SK-N-SH (cell line): ENCODE data around the gene CATSPERE. TPM values are rescaled to one million over a fixed set of nuclear protein-coding genes. Genes with fewer than 3 reads are reported as not detected.

Source experiments
- CTCF ChIA-PET: fragments of 300-600, 350-600 bp; formaldehyde crosslinking; extraction: SDS; loops from one replicate; lab custom pipeline; 2021; lab: Yijun Ruan, JAX
- POLR2A ChIA-PET: fragments of 350-600 bp; sonication (Branson Sonifier 250); formaldehyde crosslinking; extraction: SDS; loops from one replicate; lab custom pipeline; 2020; ENCODE audit warnings: antibody characterized with exemption, inconsistent platforms; lab: Yijun Ruan, JAX
- DNase-seq: peaks from one replicate; pipeline ENCODE4 v3.0.0; 2012
- H2AFZ ChIP-seq: fragments of 200-600 bp; sonication (generic); 2 replicates; pipeline ENCODE4 v1.8.1; 2016; ENCODE audit warnings: antibody characterized with exemption, mild to moderate bottlenecking, low read depth
- H3F3A ChIP-seq: fragments of 200-600 bp; sonication (generic); replicated peaks from 2 replicates; pipeline ENCODE3; 2016; ENCODE audit warnings: antibody characterized with exemption, mild to moderate bottlenecking; ENCODE audit not compliant: insufficient read depth
- H3K27ac ChIP-seq, 2 experiments: fragments of 200-500 bp in 1 of 2; fragments of 200-600 bp in 1 of 2; sonication (Bioruptor generic) in 1 of 2; sonication (generic), shearing (Covaris generic) in 1 of 2; 2 replicates each; pipeline versions ENCODE4 v1.5.1 to v1.6.1; 2014 to 2016; ENCODE audit warnings: low read depth in 2 of 2, inconsistent platforms in 1 of 2, low read length in 1 of 2, mild to moderate bottlenecking in 1 of 2, mixed read lengths in 1 of 2
- H3K27me3 ChIP-seq: fragments of 200-600 bp; sonication (generic), shearing (Covaris generic); 2 replicates; pipeline ENCODE4 v1.6.1; 2016; ENCODE audit warnings: mixed run types; ENCODE audit not compliant: insufficient read depth
- H3K36me3 ChIP-seq, 2 experiments: fragments of 200-500 bp in 1 of 2; fragments of 200-600 bp in 1 of 2; sonication (Bioruptor generic) in 1 of 2; sonication (generic) in 1 of 2; replicated peaks in 1 of 2; 2 replicates each; pipeline versions ENCODE3 to v1.5.1; 2014 to 2016; ENCODE audit warnings: low read length in 1 of 2, mild to moderate bottlenecking in 1 of 2; ENCODE audit not compliant: insufficient read depth in 2 of 2, control insufficient read depth in 1 of 2
- H3K4me1 ChIP-seq, 2 experiments: fragments of 200-500 bp in 1 of 2; fragments of 200-600 bp in 1 of 2; sonication (Bioruptor generic) in 1 of 2; sonication (generic), shearing (Covaris generic) in 1 of 2; 2 replicates each; pipeline versions ENCODE4 v1.5.1 to v1.6.1; 2014 to 2016; ENCODE audit warnings: low read depth in 1 of 2, low read length in 1 of 2, mixed run types in 1 of 2; ENCODE audit not compliant: insufficient read depth in 2 of 2, control insufficient read depth in 1 of 2
- H3K4me2 ChIP-seq: fragments of 200-600 bp; sonication (generic), shearing (Covaris generic); 2 replicates; pipeline ENCODE4 v1.6.1; 2017; ENCODE audit warnings: mixed run types
- H3K4me3 ChIP-seq, 2 experiments: fragments of 200-500 bp in 1 of 2; fragments of 200-600 bp in 1 of 2; sonication (Bioruptor generic) in 1 of 2; sonication (generic), shearing (Covaris generic) in 1 of 2; 2 replicates each; pipeline versions ENCODE4 v1.5.1 to v1.8.1; 2014 to 2016; ENCODE audit warnings: low read depth in 2 of 2, inconsistent platforms in 1 of 2, low read length in 1 of 2, mild to moderate bottlenecking in 1 of 2, mixed read lengths in 1 of 2, moderate library complexity in 1 of 2
- H3K79me2 ChIP-seq: fragments of 200-600 bp; sonication (generic); 2 replicates; pipeline ENCODE4 v1.8.1; 2017; ENCODE audit warnings: mild to moderate bottlenecking; ENCODE audit not compliant: insufficient read depth
- H3K9ac ChIP-seq: fragments of 200-600 bp; sonication (generic); 2 replicates; pipeline ENCODE4 v1.6.1; 2017; ENCODE audit warnings: mixed run types
- H3K9me2 ChIP-seq: fragments of 200-600 bp; sonication (generic); 2 replicates; pipeline ENCODE4 v1.6.1; 2017; ENCODE audit warnings: mixed run types
- H3K9me3 ChIP-seq: fragments of 200-600 bp; sonication (generic); 2 replicates; pipeline ENCODE4 v1.6.1; 2017; ENCODE audit warnings: mixed run types, mild to moderate bottlenecking, moderate library complexity
- H4K20me1 ChIP-seq: fragments of 200-600 bp; sonication (generic); 2 replicates; pipeline ENCODE4 v1.6.1; 2017; ENCODE audit warnings: mild to moderate bottlenecking, mixed run types; ENCODE audit not compliant: insufficient read depth
- CHD2 ChIP-seq: fragments of 150-350 bp; IDR thresholded peaks from 2 replicates; pipeline ENCODE4 v1.6.1; 2018; ENCODE audit warnings: low read length; ENCODE audit not compliant: partially characterized antibody
- CTCF ChIP-seq: fragments of 200-600 bp; sonication (generic); IDR thresholded peaks from 2 replicates; pipeline ENCODE4 v1.6.1; 2017; ENCODE audit warnings: antibody characterized with exemption, mild to moderate bottlenecking, moderate library complexity
- EP300 ChIP-seq, 2 experiments: IDR thresholded peaks; 2 replicates each; pipeline versions ENCODE4 v1.4.0 to v1.6.1; 2012; ENCODE audit warnings: borderline replicate concordance in 1 of 2, low read depth in 1 of 2, low read length in 1 of 2
- EZH2phosphoT487 ChIP-seq: fragments of 200-600 bp; sonication (generic); IDR thresholded peaks from 2 replicates; pipeline ENCODE4 v1.6.1; 2017; ENCODE audit warnings: low read depth, mixed run types, mild to moderate bottlenecking, antibody characterized with exemption, moderate library complexity, borderline replicate concordance
- FOSL2 ChIP-seq: IDR thresholded peaks from 2 replicates; pipeline ENCODE4 v1.4.0; 2012; ENCODE audit warnings: low read depth, mild to moderate bottlenecking, moderate library complexity, borderline replicate concordance
- GATA2 ChIP-seq: sonication (generic); formaldehyde crosslinking; IDR thresholded peaks from 2 replicates; pipeline ENCODE4 v1.5.0; 2020; ENCODE audit warnings: mild to moderate bottlenecking, missing genetic modification reagents
- MAX ChIP-seq: IDR thresholded peaks from 2 replicates; pipeline ENCODE4 v1.4.0; 2012; ENCODE audit warnings: low read depth
- MXI1 ChIP-seq: IDR thresholded peaks from 2 replicates; pipeline ENCODE4 v1.6.1; 2012; ENCODE audit warnings: mild to moderate bottlenecking, low read depth, low read length, improper control_type of control experiment
- NRF1 ChIP-seq: IDR thresholded peaks from 2 replicates; pipeline ENCODE4 v1.6.1; 2012; ENCODE audit warnings: low read depth, mild to moderate bottlenecking, low read length
- RAD21 ChIP-seq: IDR thresholded peaks from 2 replicates; pipeline ENCODE4 v1.6.1; 2012; ENCODE audit warnings: mild to moderate bottlenecking, low read length
- SIN3A ChIP-seq: IDR thresholded peaks from 2 replicates; pipeline ENCODE4 v1.6.1; 2012; ENCODE audit warnings: low read depth, mild to moderate bottlenecking, low read length, moderate library complexity, borderline replicate concordance
- SMC3 ChIP-seq: IDR thresholded peaks from 2 replicates; pipeline ENCODE4 v1.6.1; 2012; ENCODE audit warnings: low read depth, low read length, improper control_type of control experiment
- TAF1 ChIP-seq: IDR thresholded peaks from 2 replicates; pipeline ENCODE4 v1.6.1; 2012; ENCODE audit warnings: low read depth, mild to moderate bottlenecking, low read length, moderate library complexity, borderline replicate concordance
- TCF12 ChIP-seq: IDR thresholded peaks from 2 replicates; pipeline ENCODE4 v1.4.0; 2012
- USF2 ChIP-seq: fragments of 150-350 bp; IDR thresholded peaks from 2 replicates; pipeline ENCODE4 v1.6.1; 2017; ENCODE audit warnings: antibody characterized with exemption, low read length, low read depth, borderline replicate concordance
- YY1 ChIP-seq: IDR thresholded peaks from 2 replicates; pipeline ENCODE4 v1.4.0; 2012; ENCODE audit warnings: low read depth, mild to moderate bottlenecking
- WGBS: methylation state at CpG from one replicate; pipeline ENCODE4 v1.1.6; 2017; ENCODE audit warnings: low lambda C conversion rate; 5-methylcytosine and 5-hydroxymethylcytosine counted together
- polyA plus RNA-seq, 3 experiments: library from polyadenylated mRNA; depleted of rRNA; stranded (reverse); fragments of >200 nt; gene quantifications; 2 replicates each; pipeline ENCODE4 v1.2.3, GENCODE V29; 2012

Gene CATSPERE
- polyA plus RNA-seq, 1 of the 3 experiments (the other 2 are of a cell fraction) = 0.30 TPM

GRCh38 chr1:244414543-244414942 lies 46.5 kb upstream of the CATSPERE start:
- Histone ChIP-seq H3K4me3 (no peak overlapping the region), H3K27ac (no peak overlapping the region), H3K79me2 (no peaks in the 10 kb centered on the region), H3K27me3 (no peaks in the 10 kb centered on the region), H2AFZ (no peak overlapping the region), H3K9ac (no peak overlapping the region), H3K9me2 (no peaks in the 10 kb centered on the region), H4K20me1 (no peaks in the 10 kb centered on the region), H3F3A (no peaks in the 10 kb centered on the region), H3K36me3 (peaks cover 83 to 94% of the 10 kb centered on the region in 2 experiments), H3K4me2 (no peak overlapping the region), H3K9me3 (no peaks in the 10 kb centered on the region), H3K4me1 (no peaks in the 10 kb centered on the region)
- POLR2A ChIA-PET = no interaction called here
- no peak for DNase-seq
- CTCF ChIA-PET = interaction anchor here (1.0 kb wide), 1 partner anchor 30 kb away, joined by 3 read pairs; no protein-coding TSS in a partner anchor
- WGBS = 100% methylated on average over 1 of the region's 1 CpG
- TF ChIP-seq RAD21 (no peak), TAF1 (no peak), FOSL2 (peak; percentile 5; the same call in 1 of the 2 replicates), CTCF (peak; percentile 30; the same call in 1 of the 2 replicates)

GRCh38 chr1:244419024-244419423 lies 42.0 kb upstream of the CATSPERE start:
- ChIA-PET CTCF (interaction anchor here (1.0 to 1.4 kb wide), 2 partner anchors 12 to 20 kb away, joined by 3 to 4 read pairs; no protein-coding TSS in a partner anchor), POLR2A (interaction anchor here (0.6 kb wide), 1 partner anchor 599 kb away, joined by 3 read pairs; no protein-coding TSS in a partner anchor)
- WGBS = 93% methylated on average over 4 of the region's 4 CpGs
- Histone ChIP-seq H3K4me3 (no peak overlapping the region), H4K20me1 (no peaks in the 10 kb centered on the region), H3K27ac (no peak overlapping the region), H3K9ac (no peak overlapping the region), H3K27me3 (no peaks in the 10 kb centered on the region), H3K79me2 (0 out of 2 replicates have a peak, but pooled peaks cover 5% of the 10 kb centered on the region), H3K9me2 (no peaks in the 10 kb centered on the region), H3K4me2 (no peak overlapping the region), H3K9me3 (no peaks in the 10 kb centered on the region), H3K4me1 (no peaks in the 10 kb centered on the region), H3K36me3 (peaks cover 88 to 89% of the 10 kb centered on the region in 2 experiments), H3F3A (peaks cover 4% of the 10 kb centered on the region), H2AFZ (no peak overlapping the region)
- no peak for DNase-seq
- TF ChIP-seq EP300 (IDR thresholded peaks at IDR 0.05; ENCODE audit: borderline replicate concordance in 1 of 2, low read depth in 1 of 2, low read length in 1 of 2) = no peak
- no peak for TF ChIP-seq TAF1
- no peak for TF ChIP-seq FOSL2
- no peak for TF ChIP-seq MXI1
- no peak for TF ChIP-seq TCF12
- no peak for TF ChIP-seq USF2
- TF ChIP-seq NRF1 = no peak
- TF ChIP-seq CTCF = no peak
- no peak for TF ChIP-seq GATA2 (CRISPR knock-in tag)
- TF ChIP-seq YY1 = no peak
- TF ChIP-seq RAD21 = no peak
- TF ChIP-seq SMC3 = no peak
- no peak for TF ChIP-seq MAX
- no peak for TF ChIP-seq EZH2phosphoT487
- no peak for TF ChIP-seq SIN3A
- TF ChIP-seq CHD2 = no peak
